ENCODE results near the gene NUDT5. TPM values are rescaled to one million over a fixed set of nuclear protein-coding genes. Genes with fewer than 3 reads are reported as not detected.

Gene NUDT5
- total and polyA plus RNA-seq, 7 experiments from 2014 or later: 24.5 to 89.4 (median 47.4) TPM

DNA sequence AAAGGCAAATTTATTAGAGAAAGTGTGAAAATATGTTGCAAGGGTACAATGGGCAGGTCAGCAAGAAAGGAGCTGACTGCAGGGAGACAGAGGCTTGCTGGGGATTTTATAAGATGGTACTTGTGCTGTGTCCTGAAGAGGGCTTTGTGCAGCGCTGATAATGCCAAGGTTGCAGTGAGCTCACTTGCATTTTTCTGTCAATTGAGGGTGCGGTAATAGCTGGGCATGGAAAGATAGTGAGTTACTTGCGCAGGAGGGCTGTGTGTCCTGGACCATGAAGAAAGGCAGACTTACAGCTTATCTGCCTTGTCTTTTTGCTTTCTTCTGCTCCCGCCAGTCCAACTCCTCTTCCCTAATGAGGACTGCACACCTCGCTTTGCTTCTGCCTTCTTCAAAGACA, 12.8 kb upstream of the NUDT5 start:
- Mint-ChIP-seq H3K27ac (peak overlapping the region in 5 of 9 donors; percentile 17 to 72 (median 41)), H3K4me3 (no peak overlapping the region), H3K27me3 (no peaks in the 10 kb centered on the region), H3K9me3 (no peaks in the 10 kb centered on the region), H3K36me3 (peaks cover 11 to 51% (median 35%) of the 10 kb centered on the region in 5 donors), H3K4me1 (peaks cover 16 to 36% (median 26%) of the 10 kb centered on the region in 7 donors)
- ChIA-PET CTCF (no interaction called here), POLR2A (no interaction called here)
- H3K9me3 ChIP-seq (ENCODE audit: control insufficient read depth in 2 of 3, low read length in 3 of 3): no peaks in the 10 kb centered on the region
- no peak for ATAC-seq
- no peak for DNase-seq
- no peak overlapping the region for H3K27ac ChIP-seq (ENCODE audit: low read depth, low read length)
- H3K36me3 ChIP-seq (ENCODE audit: control insufficient read depth in 2 of 3, insufficient read depth in 3 of 3, low read length in 3 of 3): peaks cover 4 to 52% (median 26%) of the 10 kb centered on the region in 3 experiments
- intact Hi-C loops (cut with micrococcal nuclease): no loop called here
- no peaks in the 10 kb centered on the region for H3K27me3 ChIP-seq (ENCODE audit: control insufficient read depth in 2 of 2, insufficient read depth in 2 of 2, low read length in 2 of 2)
- H3K4me1 ChIP-seq (ENCODE audit: control insufficient read depth in 2 of 2, insufficient read depth in 2 of 2, low read length in 2 of 2): no peaks in the 10 kb centered on the region
- H3K4me3 ChIP-seq (ENCODE audit: low read length): no peak overlapping the region

DNA sequence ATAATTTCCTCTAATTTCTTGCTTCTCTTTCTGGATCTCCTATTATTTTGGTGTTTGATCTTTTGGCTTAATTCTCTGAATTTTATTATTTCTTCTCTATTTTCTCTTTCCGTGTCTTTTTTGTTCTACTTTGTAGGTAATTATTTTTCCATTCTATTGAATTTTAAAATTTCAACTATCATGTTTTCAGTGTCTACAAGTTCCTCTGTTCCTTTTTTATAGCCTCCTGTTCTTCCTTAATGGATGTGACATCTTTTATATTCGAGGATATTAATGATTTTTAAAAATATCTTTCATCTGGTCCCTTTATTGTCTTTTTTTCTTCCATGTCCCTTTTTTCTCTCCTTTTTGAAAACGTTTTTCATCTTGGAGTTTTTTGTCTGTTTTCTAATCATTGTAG, 11.4 kb upstream of the NUDT5 start:
- no peaks in the 10 kb centered on the region for H3K4me1 ChIP-seq (ENCODE audit: control insufficient read depth in 2 of 2, insufficient read depth in 2 of 2, low read length in 2 of 2)
- H3K4me1 Mint-ChIP-seq: peaks cover 20 to 40% (median 34%) of the 10 kb centered on the region in 7 donors
- no peak overlapping the region for H3K4me3 ChIP-seq (ENCODE audit: low read length)
- H3K4me3 Mint-ChIP-seq: peak overlapping the region in 1 of 10 donors; percentile 6
- POLR2A ChIA-PET: no interaction called here
- intact Hi-C loops (cut with micrococcal nuclease): no loop called here
- ATAC-seq (no peak), DNase-seq (no peak)
- peak overlapping the region in 3 of 9 donors; percentile 17 to 48 (median 30) for H3K27ac Mint-ChIP-seq
- H3K27me3 Mint-ChIP-seq: no peaks in the 10 kb centered on the region
- no peak overlapping the region for H3K27ac ChIP-seq (ENCODE audit: low read depth, low read length)
- CTCF ChIA-PET: no interaction called here
- H3K27me3 ChIP-seq (ENCODE audit: control insufficient read depth in 2 of 2, insufficient read depth in 2 of 2, low read length in 2 of 2): no peaks in the 10 kb centered on the region
- H3K9me3 ChIP-seq (ENCODE audit: control insufficient read depth in 2 of 3, low read length in 3 of 3): no peaks in the 10 kb centered on the region
- H3K9me3 Mint-ChIP-seq: no peaks in the 10 kb centered on the region
- peaks cover 4 to 53% (median 31%) of the 10 kb centered on the region in 3 experiments for H3K36me3 ChIP-seq (ENCODE audit: control insufficient read depth in 2 of 3, insufficient read depth in 3 of 3, low read length in 3 of 3)
- peaks cover 9 to 48% (median 33%) of the 10 kb centered on the region in 5 donors for H3K36me3 Mint-ChIP-seq

DNA sequence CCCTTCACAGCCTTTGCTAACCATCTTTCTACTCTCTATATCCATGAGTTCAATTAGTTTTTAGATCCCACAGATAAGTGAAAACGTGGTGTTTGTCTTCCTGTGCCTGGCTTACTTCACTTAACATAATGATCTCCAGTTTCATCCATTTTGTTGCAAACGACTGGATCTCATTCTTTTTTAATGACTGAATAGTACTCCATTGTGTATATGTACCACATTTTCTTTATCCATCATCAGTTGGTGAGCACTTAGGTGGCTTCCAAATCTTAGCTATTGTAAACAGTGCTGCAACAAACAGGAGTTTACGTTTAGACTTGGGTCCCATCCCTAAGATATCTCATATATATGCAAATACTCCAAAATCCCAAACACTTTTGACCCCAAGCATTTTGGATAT, 9.4 kb upstream of the NUDT5 start:
- DNase-seq (no peak), ATAC-seq (no peak)
- H3K9me3 Mint-ChIP-seq: no peaks in the 10 kb centered on the region
- H3K4me1 ChIP-seq (ENCODE audit: control insufficient read depth in 2 of 2, insufficient read depth in 2 of 2, low read length in 2 of 2): peaks cover 3 to 10% of the 10 kb centered on the region in 2 donors
- intact Hi-C loops (cut with micrococcal nuclease): no loop called here
- no peak overlapping the region for H3K4me3 ChIP-seq (ENCODE audit: low read length)
- peaks cover 29 to 55% (median 47%) of the 10 kb centered on the region in 7 donors for H3K4me1 Mint-ChIP-seq
- ChIA-PET CTCF (no interaction called here), POLR2A (interaction anchor here (0.6 to 0.7 kb wide), 2 partner anchors 20 to 245 kb away, joined by 3 to 4 read pairs; no protein-coding TSS in a partner anchor)
- no peaks in the 10 kb centered on the region for H3K27me3 ChIP-seq (ENCODE audit: control insufficient read depth in 2 of 2, insufficient read depth in 2 of 2, low read length in 2 of 2)
- H3K36me3 ChIP-seq (ENCODE audit: control insufficient read depth in 2 of 3, insufficient read depth in 3 of 3, low read length in 3 of 3): peaks cover 1 to 52% (median 19%) of the 10 kb centered on the region in 3 experiments
- no peaks in the 10 kb centered on the region for H3K9me3 ChIP-seq (ENCODE audit: control insufficient read depth in 2 of 3, low read length in 3 of 3)
- peak overlapping the region in 1 of 9 donors; percentile 37 for H3K27ac Mint-ChIP-seq
- no peak overlapping the region for H3K4me3 Mint-ChIP-seq
- no peak overlapping the region for H3K27ac ChIP-seq (ENCODE audit: low read depth, low read length)
- H3K27me3 Mint-ChIP-seq: no peaks in the 10 kb centered on the region
- peaks cover 12 to 45% (median 31%) of the 10 kb centered on the region in 5 donors for H3K36me3 Mint-ChIP-seq

- Mint-ChIP-seq H3K4me3 (no peak overlapping the region), H3K36me3 (peaks cover 8 to 38% (median 33%) of the 10 kb centered on the region in 5 donors), H3K9me3 (no peaks in the 10 kb centered on the region), H3K4me1 (peaks cover 32 to 64% (median 43%) of the 10 kb centered on the region in 7 donors), H3K27ac (peak overlapping the region in 1 of 9 donors; percentile 12), H3K27me3 (no peaks in the 10 kb centered on the region)
- H3K27ac ChIP-seq (ENCODE audit: low read depth, low read length): no peak overlapping the region
- no peaks in the 10 kb centered on the region for H3K9me3 ChIP-seq (ENCODE audit: control insufficient read depth in 2 of 3, low read length in 3 of 3)
- H3K4me3 ChIP-seq (ENCODE audit: low read length): no peak overlapping the region
- ATAC-seq (no peak), DNase-seq (no peak)
- H3K4me1 ChIP-seq (ENCODE audit: control insufficient read depth in 2 of 2, insufficient read depth in 2 of 2, low read length in 2 of 2): peaks cover 3 to 10% of the 10 kb centered on the region in 2 donors
- peaks cover 0 to 39% (median 13%) of the 10 kb centered on the region in 3 experiments for H3K36me3 ChIP-seq (ENCODE audit: control insufficient read depth in 2 of 3, insufficient read depth in 3 of 3, low read length in 3 of 3)
- CTCF ChIA-PET: no interaction called here
- H3K27me3 ChIP-seq (ENCODE audit: control insufficient read depth in 2 of 2, insufficient read depth in 2 of 2, low read length in 2 of 2): no peaks in the 10 kb centered on the region
- intact Hi-C loops (cut with micrococcal nuclease): no loop called here
- POLR2A ChIA-PET: interaction anchor here (1.9 kb wide), 1 partner anchor 18 kb away, joined by 7 read pairs; no protein-coding TSS in a partner anchor
Measured at GRCh38 chr10:12202226-12202625, 6.5 kb upstream of the NUDT5 start.

GRCh38 chr10:12201543-12201942, 5.9 kb upstream of the NUDT5 start:
- Histone ChIP-seq H3K27ac (ENCODE audit: low read depth, low read length) (no peak overlapping the region), H3K27me3 (ENCODE audit: control insufficient read depth in 2 of 2, insufficient read depth in 2 of 2, low read length in 2 of 2) (no peaks in the 10 kb centered on the region), H3K9me3 (ENCODE audit: control insufficient read depth in 2 of 3, low read length in 3 of 3) (no peaks in the 10 kb centered on the region), H3K4me1 (ENCODE audit: control insufficient read depth in 2 of 2, insufficient read depth in 2 of 2, low read length in 2 of 2) (peaks cover 3 to 14% of the 10 kb centered on the region in 2 donors), H3K4me3 (ENCODE audit: low read length) (no peak overlapping the region), H3K36me3 (ENCODE audit: control insufficient read depth in 2 of 3, insufficient read depth in 3 of 3, low read length in 3 of 3) (peaks cover 0 to 39% (median 10%) of the 10 kb centered on the region in 3 experiments)
- ChIA-PET CTCF (interaction anchor here (1.6 kb wide), 1 partner anchor 14 kb away, joined by 5 read pairs; no protein-coding TSS in a partner anchor), POLR2A (interaction anchor here (1.9 kb wide), 1 partner anchor 17 kb away, joined by 7 read pairs; no protein-coding TSS in a partner anchor)
- Mint-ChIP-seq H3K27me3 (no peaks in the 10 kb centered on the region), H3K9me3 (no peaks in the 10 kb centered on the region), H3K36me3 (peaks cover 8 to 35% (median 29%) of the 10 kb centered on the region in 5 donors), H3K4me3 (peak overlapping the region in 8 of 10 donors; percentile 7 to 46 (median 33)), H3K4me1 (peaks cover 34 to 64% (median 43%) of the 10 kb centered on the region in 7 donors), H3K27ac (peak overlapping the region in 6 of 9 donors; percentile 1 to 65 (median 32))
- intact Hi-C loops (cut with micrococcal nuclease): no loop called here
- DNase-seq: no peak
- no peak for ATAC-seq

DNA sequence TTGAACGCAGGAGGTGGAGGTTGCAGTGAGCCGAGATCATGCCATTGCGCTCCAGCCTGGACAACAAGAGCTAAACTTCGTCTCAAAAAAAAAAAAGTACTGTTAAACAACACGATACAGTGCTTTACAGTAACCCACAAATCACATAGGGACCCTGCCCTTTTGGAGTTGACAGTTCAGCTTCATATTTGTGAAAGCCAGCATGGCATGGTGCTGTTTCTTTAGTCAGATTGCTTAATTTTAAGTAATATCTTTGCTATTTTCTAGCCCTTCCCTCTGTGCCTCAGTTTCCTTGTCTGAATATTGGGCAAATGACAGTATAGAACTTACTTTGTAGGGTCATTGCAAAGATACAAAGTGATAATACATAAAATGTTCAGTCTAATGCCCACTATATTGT, 5.2 kb upstream of the NUDT5 start:
- ATAC-seq (no peak), DNase-seq (no peak)
- Histone ChIP-seq H3K27me3 (ENCODE audit: control insufficient read depth in 2 of 2, insufficient read depth in 2 of 2, low read length in 2 of 2) (no peaks in the 10 kb centered on the region), H3K4me3 (ENCODE audit: low read length) (no peak overlapping the region), H3K27ac (ENCODE audit: low read depth, low read length) (no peak overlapping the region), H3K4me1 (ENCODE audit: control insufficient read depth in 2 of 2, insufficient read depth in 2 of 2, low read length in 2 of 2) (peaks cover 3 to 14% of the 10 kb centered on the region in 2 donors), H3K9me3 (ENCODE audit: control insufficient read depth in 2 of 3, low read length in 3 of 3) (no peaks in the 10 kb centered on the region), H3K36me3 (ENCODE audit: control insufficient read depth in 2 of 3, insufficient read depth in 3 of 3, low read length in 3 of 3) (peaks cover 0 to 39% (median 10%) of the 10 kb centered on the region in 3 experiments)
- ChIA-PET POLR2A (interaction anchor here (0.6 kb wide), 1 partner anchor 46 kb away, joined by 4 read pairs; no protein-coding TSS in a partner anchor), CTCF (interaction anchor here (1.6 kb wide), 1 partner anchor 14 kb away, joined by 5 read pairs; no protein-coding TSS in a partner anchor)
- H3K27ac Mint-ChIP-seq: peak overlapping the region in 1 of 9 donors; percentile 63
- peaks cover 8 to 35% (median 27%) of the 10 kb centered on the region in 5 donors for H3K36me3 Mint-ChIP-seq
- peak overlapping the region in 3 of 10 donors; percentile 19 to 46 (median 36) for H3K4me3 Mint-ChIP-seq
- intact Hi-C loops (cut with micrococcal nuclease): no loop called here
- H3K9me3 Mint-ChIP-seq: no peaks in the 10 kb centered on the region
- H3K27me3 Mint-ChIP-seq: no peaks in the 10 kb centered on the region
- peaks cover 38 to 65% (median 50%) of the 10 kb centered on the region in 7 donors for H3K4me1 Mint-ChIP-seq
